Endothelial cell of umbilical vein (primary cell): ENCODE data around the gene CXCL3. TPM values are rescaled to one million over a fixed set of nuclear protein-coding genes. Genes with fewer than 3 reads are reported as not detected.

Experiments used
- Bru-seq: library from RNA; stranded (reverse); fragments of 400-500 nt; gene quantifications from one replicate; lab custom pipeline; 2021; lab: Mats Ljungman, UMichigan
- BruChase-seq, 2 experiments: library from RNA; stranded (reverse); fragments of 400-500 nt; gene quantifications; one replicate each; lab custom pipeline; 2021; lab: Mats Ljungman, UMichigan
- BruUV-seq: library from RNA; stranded (reverse); fragments of 400-500 nt; replicated peaks from 2 replicates; lab custom pipeline; 2021; lab: Mats Ljungman, UMichigan
- CTCF ChIA-PET: fragments of 300-600, 350-600 bp; sonication (Branson Sonifier 250); formaldehyde crosslinking; loops from one replicate; lab custom pipeline; 2021; ENCODE audit warnings: antibody characterized with exemption, inconsistent platforms; lab: Charles Lee
- POLR2A ChIA-PET: fragments of 300-600, 350-600 bp; sonication (Branson Sonifier 250); formaldehyde crosslinking; loops from one replicate; lab custom pipeline; 2021; ENCODE audit warnings: antibody characterized with exemption, inconsistent platforms; lab: Charles Lee
- DNase-seq: peaks from one replicate; pipeline ENCODE4 v3.0.0-alpha.2; 2011; ENCODE audit warnings: low read depth, low spot score
- FAIRE-seq: peaks from 2 replicates; lab custom pipeline; 2011; peaks lifted over from hg19 to GRCh38; lab: Jason Lieb, UNC
- H2AFZ ChIP-seq: 2 replicates; pipeline ENCODE4 v1.6.0; 2012; ENCODE audit warnings: low read depth, low read length, control low read depth, inconsistent platforms
- H3K27ac ChIP-seq: 2 replicates; pipeline ENCODE4 v1.5.1; 2011; ENCODE audit warnings: low read depth, mild to moderate bottlenecking, control low read depth, low read length, moderate library complexity; ENCODE audit not compliant: insufficient read depth
- H3K27me3 ChIP-seq, 2 experiments: 2 replicates each; pipeline versions ENCODE4 v1.6.0 to v1.6.1; 2011; ENCODE audit warnings: low read length in 2 of 2, mixed read lengths in 1 of 2; ENCODE audit not compliant: control insufficient read depth in 2 of 2, insufficient read depth in 2 of 2
- H3K36me3 ChIP-seq, 2 experiments: 2 replicates in 1 of 2; 3 replicates in 1 of 2; pipeline ENCODE4 v1.5.1; 2011; ENCODE audit warnings: low read length in 2 of 2, mild to moderate bottlenecking in 1 of 2, moderate library complexity in 1 of 2; ENCODE audit not compliant: control insufficient read depth in 2 of 2, insufficient read depth in 2 of 2; ENCODE audit errors: extremely low read depth in 1 of 2
- H3K4me1 ChIP-seq: 3 replicates; pipeline ENCODE4 v1.5.1; 2011; ENCODE audit warnings: mild to moderate bottlenecking, low read length; ENCODE audit not compliant: control insufficient read depth, insufficient read depth; ENCODE audit errors: extremely low read depth
- H3K4me2 ChIP-seq: 2 replicates; pipeline ENCODE4 v1.6.1; 2011; ENCODE audit warnings: low read length, control low read depth, mixed read lengths; ENCODE audit not compliant: insufficient read depth
- H3K4me3 ChIP-seq, 3 experiments: fragments of 200-600 bp in 1 of 3; sonication (generic), shearing (Covaris generic) in 1 of 3; replicated peaks in 1 of 3; 2 replicates each; pipeline ENCODE4 v1.5.1; 2011 to 2016; ENCODE audit warnings: control low read depth in 3 of 3, low read length in 3 of 3, mild to moderate bottlenecking in 2 of 3, inconsistent platforms in 1 of 3, low read depth in 1 of 3, moderate library complexity in 1 of 3; ENCODE audit not compliant: insufficient read depth in 1 of 3
- H3K79me2 ChIP-seq: 2 replicates; pipeline ENCODE4 v1.6.0; 2012; ENCODE audit warnings: low read length, inconsistent platforms; ENCODE audit not compliant: control insufficient read depth, insufficient read depth
- H3K9ac ChIP-seq: replicated peaks from 2 replicates; pipeline ENCODE3; 2011; ENCODE audit warnings: low read length, control low read depth; ENCODE audit not compliant: insufficient read depth; ENCODE audit errors: extremely low read depth
- H3K9me1 ChIP-seq: replicated peaks from 3 replicates; pipeline ENCODE4 v1.6.0; 2011; ENCODE audit warnings: mild to moderate bottlenecking, low read length; ENCODE audit not compliant: control insufficient read depth, insufficient read depth; ENCODE audit errors: extremely low read depth
- H3K9me3 ChIP-seq: replicated peaks from 2 replicates; pipeline ENCODE4 v1.5.1; 2012; ENCODE audit warnings: low read length, inconsistent platforms; ENCODE audit not compliant: control insufficient read depth, insufficient read depth
- H4K20me1 ChIP-seq: replicated peaks from 2 replicates; pipeline ENCODE3; 2011; ENCODE audit warnings: mild to moderate bottlenecking, low read length; ENCODE audit not compliant: control insufficient read depth, insufficient read depth; ENCODE audit errors: extremely low read depth
- EZH2 ChIP-seq: IDR thresholded peaks from 2 replicates; pipeline ENCODE4 v1.6.1; 2012; ENCODE audit warnings: borderline replicate concordance, low read depth, mild to moderate bottlenecking, moderate library complexity, low read length, inconsistent platforms; ENCODE audit not compliant: severe bottlenecking
- FOS ChIP-seq: IDR thresholded peaks from 2 replicates; pipeline ENCODE4 v1.6.1; 2011; ENCODE audit warnings: mild to moderate bottlenecking, low read length, moderate library complexity, borderline replicate concordance; ENCODE audit not compliant: insufficient read depth
- GATA2 ChIP-seq: IDR thresholded peaks from 2 replicates; pipeline ENCODE4 v1.7.0; 2011; ENCODE audit warnings: low read depth, mild to moderate bottlenecking, moderate library complexity, mixed read lengths, low read length; ENCODE audit not compliant: insufficient read length, insufficient read depth
- POLR2A ChIP-seq: IDR thresholded peaks from 2 replicates; pipeline ENCODE4 v1.6.1; 2012; ENCODE audit warnings: low read depth, mild to moderate bottlenecking, control low read depth, low read length
- POLR2AphosphoS5 ChIP-seq: IDR thresholded peaks from 2 replicates; pipeline ENCODE4 v1.6.1; 2012; ENCODE audit warnings: low read depth, mild to moderate bottlenecking, control low read depth, low read length, moderate library complexity; ENCODE audit not compliant: insufficient read depth
- dilution Hi-C: fragments of 300-500 bp; cut with MboI; formaldehyde crosslinking; loops from one replicate; pipeline ENCODE4 v1.15.0; 2019; ENCODE audit warnings: low sequenced_read_pairs; ENCODE audit not compliant: extremely low pct_ligation_motif_present
- intact Hi-C: fragments of 100-400 bp; cut with micrococcal nuclease; formaldehyde crosslinking; loops from one replicate; pipeline ENCODE4 v1.10.0; 2022
- long read RNA-seq: library from polyadenylated mRNA; stranded (forward); transcript quantifications from one replicate; pipeline ENCODE4 v2.0.0, GENCODE V29; 2021
- polyA minus RNA-seq, 3 experiments: library from RNA; depleted of rRNA, polyadenylated mRNA; stranded (reverse); fragments of >200 nt; gene quantifications; 1 replicate in 1 of 3; 2 replicates in 2 of 3; pipeline ENCODE4 v1.2.3, GENCODE V29; 2011
- polyA plus RNA-seq, 4 experiments: library from polyadenylated mRNA; depleted of rRNA in 3 of 4; stranded (reverse) in 3 of 4; unstranded in 1 of 4; fragments of >200 nt; gene quantifications; 2 replicates each; pipeline versions ENCODE4 v1.2.1 to v1.2.3, GENCODE V29; 2011 to 2012; ENCODE audit warnings: missing spikeins in 1 of 4
- total RNA-seq: library from RNA; stranded (reverse); gene quantifications from 2 replicates; pipeline ENCODE4 v1.2.3, GENCODE V29; 2021
- TF ChIP-seq, protein P1 (sequence below), 2 donors: IDR thresholded peaks; 1 replicate in 1 of 2; 2 replicates in 1 of 2; pipeline ENCODE4 v1.5.1; 2011; ENCODE audit warnings: low read length in 2 of 2, mild to moderate bottlenecking in 2 of 2, moderate library complexity in 2 of 2, control low read depth in 1 of 2, inconsistent platforms in 1 of 2, low read depth in 1 of 2; ENCODE audit not compliant: insufficient read depth in 1 of 2; ENCODE audit errors: extremely low read depth in 1 of 2
- TF ChIP-seq, protein P2 (sequence below): IDR thresholded peaks from 2 replicates; pipeline ENCODE4 v1.6.1; 2011; ENCODE audit not compliant: insufficient read depth, insufficient read length

CXCL3 gene
- total RNA-seq: 1.3 and 1.4 TPM in 2 replicates
- 1.1 TPM in 2 replicates for polyA plus RNA-seq
- 1.5 and 2.7 TPM in 2 replicates for polyA plus RNA-seq (2011; cell fraction: cytosol; rRNA removed)
- polyA plus RNA-seq (2011; cell fraction: nucleus; rRNA removed): 4.0 and 4.1 TPM in 2 replicates
- 1.6 and 2.1 TPM in 2 replicates for polyA plus RNA-seq (2012)
- polyA minus RNA-seq: not detected in 2 replicates
- 8.4 TPM for polyA minus RNA-seq (2011; cell fraction: cytosol; rRNA and poly(A)+ RNA removed)
- polyA minus RNA-seq (2011; cell fraction: nucleus; rRNA and poly(A)+ RNA removed): 2.0 and 2.7 TPM in 2 replicates
- Bru-seq, nascent RNA: percentile 47 among the genes with signal in this experiment
- percentile 27 among the genes with signal in this experiment for BruChase-seq, experiment 1, labeled RNA remaining after a 6-hour chase
- percentile 27 among the genes with signal in this experiment for BruChase-seq, experiment 2, labeled RNA remaining after a 2-hour chase
- long read RNA-seq: 0 reads

DNA sequence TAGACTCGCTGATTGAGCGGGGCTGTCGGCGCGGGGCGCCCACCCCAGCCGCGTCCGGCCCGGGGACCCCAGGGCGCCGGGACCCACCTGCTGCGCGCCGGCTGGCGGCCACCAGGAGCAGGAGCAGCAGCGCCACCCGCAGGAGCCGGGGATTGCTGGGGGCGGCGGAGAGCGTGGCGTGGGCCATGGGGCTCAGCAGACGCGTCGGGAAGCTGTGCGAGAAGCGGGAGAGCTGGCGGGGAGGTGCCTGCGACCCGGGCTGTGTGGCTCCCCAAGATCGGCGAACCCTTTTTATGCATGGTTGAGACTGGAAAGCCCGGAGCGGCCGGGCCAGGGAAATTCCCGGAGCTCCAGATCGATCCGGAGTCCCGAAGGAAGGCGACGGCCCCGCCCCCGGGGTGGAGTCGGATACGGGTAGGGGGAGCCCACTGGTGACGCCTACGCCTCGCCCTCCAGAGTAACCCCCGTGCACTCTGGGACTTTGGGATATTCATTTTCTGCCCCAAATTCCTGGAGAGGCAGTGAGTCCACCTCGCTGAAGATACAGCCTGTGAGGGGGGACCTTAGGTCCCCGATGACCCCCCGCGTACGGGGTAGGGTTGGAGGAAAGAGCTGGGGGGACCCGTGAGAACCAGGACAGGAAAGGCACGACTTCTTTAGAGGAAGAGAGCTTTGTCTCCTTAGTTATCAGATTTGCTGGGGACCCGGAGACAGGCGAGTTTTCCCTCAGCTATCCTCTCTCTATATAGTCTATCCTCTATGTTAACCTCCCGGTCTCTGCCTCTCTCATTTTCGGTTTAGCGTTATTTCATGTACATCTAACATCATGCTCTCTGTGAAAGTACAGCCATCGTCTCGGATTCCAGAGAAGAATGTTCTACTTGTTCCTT lies at the start of gene CXCL3:
TSS of gene CXCL3 (minus strand) at position 265 of the 890 bp plus-strand sequence. CDS start at position 187, 78 bp downstream.
- peak within 1 kb of the TSS; percentile 75 to 86 (median 82) for H3K4me3 ChIP-seq
- H2AFZ ChIP-seq: peak within 1 kb of the TSS; percentile 98
- no peaks in the 10 kb centered on the region for H3K79me2 ChIP-seq
- peak within 1 kb of the TSS; percentile 87 for H3K9ac ChIP-seq
- H3K4me1 ChIP-seq: peaks cover 11% of the 10 kb centered on the region
- H4K20me1 ChIP-seq: no peaks in the 10 kb centered on the region
- dilution Hi-C loops: no loop called here
- H3K36me3 ChIP-seq: no peaks in the 10 kb centered on the region
- POLR2A ChIA-PET: interaction anchor here (2.4 kb wide), 1 partner anchor 60 kb away, joined by 8 read pairs; the partner anchor contains the start of gene CXCL2
- no peaks in the 10 kb centered on the region for H3K27me3 ChIP-seq
- peak; percentile 67 for DNase-seq
- peak within 1 kb of the TSS; percentile 88 for H3K27ac ChIP-seq
- FAIRE-seq: peak; percentile 73
- CTCF ChIA-PET: interaction anchor here (0.6 to 4.5 kb wide), 40 partner anchors 8 to 698 kb away, joined by 3 to 49 read pairs (median 4); partner anchors contain the start of genes CXCL1, CXCL2 and CXCL5
- TF ChIP-seq POLR2A (peak; percentile 22), GATA2 (no peak), POLR2AphosphoS5 (no peak), FOS (no peak), EZH2 (no peak)
- TF ChIP-seq, protein P1, sequence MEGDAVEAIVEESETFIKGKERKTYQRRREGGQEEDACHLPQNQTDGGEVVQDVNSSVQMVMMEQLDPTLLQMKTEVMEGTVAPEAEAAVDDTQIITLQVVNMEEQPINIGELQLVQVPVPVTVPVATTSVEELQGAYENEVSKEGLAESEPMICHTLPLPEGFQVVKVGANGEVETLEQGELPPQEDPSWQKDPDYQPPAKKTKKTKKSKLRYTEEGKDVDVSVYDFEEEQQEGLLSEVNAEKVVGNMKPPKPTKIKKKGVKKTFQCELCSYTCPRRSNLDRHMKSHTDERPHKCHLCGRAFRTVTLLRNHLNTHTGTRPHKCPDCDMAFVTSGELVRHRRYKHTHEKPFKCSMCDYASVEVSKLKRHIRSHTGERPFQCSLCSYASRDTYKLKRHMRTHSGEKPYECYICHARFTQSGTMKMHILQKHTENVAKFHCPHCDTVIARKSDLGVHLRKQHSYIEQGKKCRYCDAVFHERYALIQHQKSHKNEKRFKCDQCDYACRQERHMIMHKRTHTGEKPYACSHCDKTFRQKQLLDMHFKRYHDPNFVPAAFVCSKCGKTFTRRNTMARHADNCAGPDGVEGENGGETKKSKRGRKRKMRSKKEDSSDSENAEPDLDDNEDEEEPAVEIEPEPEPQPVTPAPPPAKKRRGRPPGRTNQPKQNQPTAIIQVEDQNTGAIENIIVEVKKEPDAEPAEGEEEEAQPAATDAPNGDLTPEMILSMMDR (IDR thresholded peaks at IDR 0.05; ENCODE audit: extremely low read depth in 1 of 2, insufficient read depth in 1 of 2, low read depth in 1 of 2, low read length in 2 of 2): peak; percentile 23 to 44
- TF ChIP-seq, protein P2, sequence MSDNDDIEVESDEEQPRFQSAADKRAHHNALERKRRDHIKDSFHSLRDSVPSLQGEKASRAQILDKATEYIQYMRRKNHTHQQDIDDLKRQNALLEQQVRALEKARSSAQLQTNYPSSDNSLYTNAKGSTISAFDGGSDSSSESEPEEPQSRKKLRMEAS: no peak
- intact Hi-C loops: loop anchor here (1.0 to 5.0 kb wide), 7 partner anchors 54 to 376 kb away; no protein-coding TSS in a partner anchor
- no peaks in the 10 kb centered on the region for H3K9me1 ChIP-seq
- BruUV-seq: TSS peak; percentile 83
- no peaks in the 10 kb centered on the region for H3K9me3 ChIP-seq
- H3K4me2 ChIP-seq: peak within 1 kb of the TSS; percentile 95
